HG02885 (cell line): ENCODE measurements around the gene CERS6.
A peak's percentile ranks its signal among the peaks of the same experiment; 100 is the strongest.
"Not testable (repeated sequence)": the region's sequence is repeated elsewhere in the genome, so short reads cannot be mapped to it uniquely, and the experiment has no call there.

Experiments used
- ATAC-seq: cut with Tn5 transposase; IDR thresholded peaks from one replicate; pipeline ENCODE4 v1.9.1; 2021; ENCODE audit warnings: mild to moderate bottlenecking; ENCODE audit not compliant: unreplicated experiment, poor library complexity

The CERS6 gene

GRCh38 chr2:168744844-168745243 is 288.8 kb downstream of the CERS6 start:
- ATAC-seq = no peak

DNA sequence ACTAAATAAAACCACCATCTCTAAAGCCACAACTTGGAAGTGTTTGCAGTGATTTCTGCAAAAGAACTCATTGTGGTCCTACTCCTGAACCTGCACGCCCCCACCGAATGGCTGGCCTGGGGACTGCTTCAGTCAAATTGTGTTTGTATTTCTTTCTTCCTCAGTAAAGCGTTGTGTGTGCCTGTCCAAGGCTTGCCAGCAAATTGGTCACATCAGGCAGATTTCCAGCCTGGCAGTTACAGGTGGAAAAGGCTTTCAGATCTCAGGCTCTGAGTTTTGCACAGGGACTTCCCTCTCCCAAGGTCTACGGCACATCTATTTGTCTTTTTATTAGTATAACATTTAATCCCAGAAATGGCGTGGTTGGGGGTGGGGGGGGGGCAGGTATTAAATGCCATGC is 292.4 kb downstream of the CERS6 start:
- no peak for ATAC-seq

GRCh38 chr2:168749297-168749696 is 293.2 kb downstream of the CERS6 start:
- no peak for ATAC-seq

- peak; percentile 86 for ATAC-seq
These were observed 295.1 kb downstream of the CERS6 start for GRCh38 chr2:168751104-168751740.

DNA sequence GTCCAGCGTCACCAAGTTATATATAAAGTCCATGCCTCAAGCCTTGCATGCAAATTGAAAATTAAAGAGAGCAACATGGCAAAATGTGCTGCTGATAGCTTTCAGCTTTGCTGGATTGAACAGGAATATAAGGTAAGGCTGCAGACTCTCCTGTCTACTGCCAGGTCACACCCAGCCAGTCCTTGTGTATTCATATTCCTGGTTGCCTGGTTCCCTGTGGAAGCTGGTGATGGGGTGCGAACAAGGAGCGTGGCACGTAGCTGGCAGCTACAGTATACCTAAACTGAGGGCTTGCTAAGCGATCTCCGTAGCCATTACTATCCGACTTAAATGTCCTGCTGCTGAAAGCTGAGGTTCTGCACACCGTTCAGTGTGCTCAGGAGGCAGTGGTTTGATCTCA is 296.3 kb downstream of the CERS6 start:
- ATAC-seq = no peak

DNA sequence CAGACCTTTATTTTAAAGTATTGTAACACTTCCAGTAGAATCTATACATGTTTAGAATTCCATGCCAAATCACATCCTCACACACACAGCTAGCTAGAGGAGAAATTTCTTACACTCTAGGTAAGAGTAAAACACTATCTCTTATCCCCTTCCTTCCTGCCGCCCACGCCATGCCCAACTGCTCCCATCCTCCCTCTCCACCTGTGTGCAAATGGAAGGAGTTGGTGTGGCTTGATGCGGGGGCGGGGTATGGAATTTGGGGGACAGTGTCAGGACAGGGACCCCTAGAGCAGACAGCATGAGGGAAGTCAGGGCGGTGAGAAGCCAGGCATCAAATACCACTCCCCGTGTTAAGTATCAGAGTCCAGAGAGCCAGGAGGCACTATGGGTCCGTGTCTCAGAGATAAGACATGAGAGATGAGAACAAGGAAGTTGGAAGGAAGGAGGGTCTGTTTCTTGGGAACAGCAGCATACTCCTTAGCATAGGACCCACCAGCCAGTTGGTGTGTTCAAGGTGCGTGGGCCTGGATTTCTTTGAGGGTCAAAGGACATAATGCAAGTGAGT is 297.8 kb downstream of the CERS6 start:
- no peak for ATAC-seq

GRCh38 chr2:168757223-168757622 is 301.2 kb downstream of the CERS6 start:
- no peak for ATAC-seq

DNA sequence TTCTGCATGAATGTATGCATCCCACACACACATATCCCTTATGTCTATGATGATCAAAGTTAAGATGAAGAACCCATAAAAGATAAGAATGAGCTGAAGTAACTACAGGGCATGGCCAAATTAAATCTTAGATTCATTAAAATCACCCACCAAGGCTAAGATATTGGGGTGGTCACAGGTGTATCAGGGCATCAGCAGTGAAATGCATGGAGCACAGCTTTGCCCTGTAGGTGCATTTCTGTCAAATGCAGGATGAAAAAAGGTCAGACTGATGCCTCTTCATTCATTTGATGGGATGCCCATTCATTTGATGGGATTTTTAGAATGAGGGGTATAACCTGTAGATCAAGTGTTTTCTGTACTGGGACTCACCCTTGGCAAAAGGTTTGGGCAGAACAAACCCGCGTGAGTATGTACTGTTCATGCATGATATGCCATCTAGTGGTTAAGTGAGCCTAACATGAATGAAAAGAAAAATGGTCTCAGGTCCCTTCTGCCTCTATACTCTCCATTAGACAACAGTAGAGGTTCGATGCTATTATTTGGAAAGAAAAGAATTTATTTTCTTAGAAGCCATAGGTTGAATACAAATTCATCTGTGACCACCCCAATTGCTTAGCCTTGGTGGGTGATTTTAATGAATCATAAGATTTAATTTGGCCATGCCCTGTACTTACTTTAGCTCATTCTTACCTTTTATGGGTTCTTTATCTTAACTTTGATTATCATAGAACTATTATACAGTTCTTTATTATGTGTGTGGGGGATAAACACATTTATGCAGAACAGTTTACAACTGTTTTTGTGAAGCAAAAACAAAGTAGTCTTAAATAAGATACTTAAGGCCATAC is 303.1 kb downstream of the CERS6 start:
- peak; percentile 75 for ATAC-seq

DNA sequence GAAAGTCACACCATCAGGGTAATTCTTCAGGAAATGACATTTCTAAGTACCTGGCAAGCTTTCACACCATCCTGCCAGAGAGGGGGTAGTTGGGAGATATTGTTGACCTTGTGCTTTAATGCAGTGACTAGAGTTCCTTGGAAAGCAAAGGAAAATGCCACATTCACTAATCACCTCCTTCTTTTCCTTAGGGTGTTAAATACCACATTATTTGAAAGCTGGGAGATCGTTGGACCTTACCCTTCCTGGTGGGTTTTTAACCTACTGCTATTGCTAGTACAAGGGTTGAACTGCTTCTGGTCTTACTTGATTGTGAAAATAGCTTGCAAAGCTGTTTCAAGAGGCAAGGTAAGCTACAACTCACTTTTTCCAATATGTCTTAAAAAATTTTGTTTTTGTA is 309.3 kb downstream of the CERS6 start:
- ATAC-seq = no peak

GRCh38 chr2:168766600-168766999 is 310.5 kb downstream of the CERS6 start:
- no peak for ATAC-seq

GRCh38 chr2:168767258-168767657 is 311.2 kb downstream of the CERS6 start:
- no peak for ATAC-seq

DNA sequence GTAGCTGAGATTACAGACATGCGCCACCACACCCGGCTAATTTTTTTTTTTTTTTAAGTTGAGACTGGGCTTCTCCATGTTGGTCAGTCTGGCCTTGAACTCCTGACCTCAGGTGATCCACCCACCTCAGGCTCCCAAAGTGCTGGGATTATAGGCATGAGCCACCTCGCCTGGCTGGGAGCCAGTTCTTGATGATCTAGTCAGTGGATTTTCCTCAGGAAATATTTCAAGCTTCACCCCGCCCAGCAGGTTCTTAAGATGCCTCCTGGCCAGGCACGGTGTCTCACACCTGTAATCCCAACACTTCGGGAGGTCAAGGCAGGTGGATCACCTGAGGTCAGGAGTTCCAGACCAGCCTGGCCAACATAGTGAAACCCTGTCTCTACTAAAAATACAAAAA is 312.3 kb downstream of the CERS6 start:
- not testable (repeated sequence) for ATAC-seq

- no peak for ATAC-seq
These were observed 314.7 kb downstream of the CERS6 start for GRCh38 chr2:168770796-168771195.

GRCh38 chr2:168772704-168773103 is 316.6 kb downstream of the CERS6 start:
- no peak for ATAC-seq

GRCh38 chr2:168773128-168773527 is 317.1 kb downstream of the CERS6 start:
- no peak for ATAC-seq

GRCh38 chr2:168773719-168774521 is 317.8 kb downstream of the CERS6 start:
- peak; percentile 68 for ATAC-seq

- no peak for ATAC-seq
These were observed 319.8 kb downstream of the CERS6 start for GRCh38 chr2:168775837-168776236.

DNA sequence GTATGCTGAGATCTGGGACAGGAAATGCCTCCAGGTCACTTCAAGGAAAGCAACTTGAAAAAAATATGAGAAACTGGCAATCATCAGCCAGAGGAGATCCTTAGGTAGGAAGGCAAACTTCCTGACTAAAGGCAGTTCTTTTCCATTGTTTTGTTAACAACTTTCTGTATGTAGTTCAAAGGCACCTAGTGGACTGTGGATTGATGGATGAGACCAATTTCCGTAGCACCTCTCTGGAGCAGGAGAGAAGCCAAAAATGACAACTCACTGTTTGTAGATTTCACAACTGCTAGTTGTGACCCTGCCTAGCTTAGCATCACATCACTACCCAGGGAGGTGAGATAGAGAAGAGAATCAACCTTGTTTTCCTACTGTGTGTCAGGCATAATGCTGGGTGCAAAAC is 324.6 kb downstream of the CERS6 start:
- no peak for ATAC-seq

GRCh38 chr2:168781191-168781817 is 325.2 kb downstream of the CERS6 start:
- ATAC-seq = no peak

DNA sequence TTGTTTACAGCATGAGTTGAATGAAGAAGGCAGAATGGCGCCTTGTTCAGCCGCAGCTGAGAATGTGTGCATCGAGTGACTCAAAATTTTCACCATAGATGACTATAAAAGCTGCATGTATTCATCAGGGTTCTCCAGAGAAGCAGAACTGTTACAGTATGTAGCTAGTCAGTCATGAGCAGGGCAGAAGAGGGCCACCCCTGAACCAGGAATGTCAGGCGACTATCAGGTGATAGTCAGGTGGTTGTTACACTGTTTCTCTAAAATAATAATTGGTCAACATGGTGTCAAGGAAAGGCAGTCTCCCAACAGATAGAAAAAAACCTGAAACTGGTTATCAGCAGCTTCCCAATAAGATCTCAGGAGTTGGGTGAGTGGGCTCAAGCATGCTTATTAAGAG is 326.2 kb downstream of the CERS6 start:
- ATAC-seq = no peak
